Right atrium auricular region (tissue), 2 donors: ENCODE measurements around the gene SNX9. TPM values are rescaled to one million over a fixed set of nuclear protein-coding genes. Genes with fewer than 3 reads are reported as not detected.
"Not testable (repeated sequence)": the region's sequence is repeated elsewhere in the genome, so short reads cannot be mapped to it uniquely, and the experiment has no call there.

Experiments
- DNase-seq: peaks from one replicate; pipeline ENCODE4 v3.0.0-alpha.2; 2019; ENCODE audit warnings: low spot score
- H3K27ac ChIP-seq, 2 donors: fragments of 200-600 bp; sonication (generic); 1 replicate in 1 of 2; 2 replicates in 1 of 2; pipeline ENCODE4 v1.5.1; 2016 to 2019
- H3K27me3 ChIP-seq, 2 donors: fragments of 200-600 bp; sonication (generic); one replicate each; pipeline versions ENCODE4 v1.5.1 to v1.6.0; 2017 to 2019
- H3K36me3 ChIP-seq: fragments of 200-600 bp; sonication (generic); one replicate; pipeline ENCODE4 v1.5.1; 2016
- H3K4me1 ChIP-seq, 2 donors: fragments of 200-600 bp; sonication (generic); one replicate each; pipeline versions ENCODE4 v1.5.1 to v1.6.0; 2017 to 2019
- H3K4me3 ChIP-seq, 2 donors: fragments of 200-600 bp; sonication (generic); 1 replicate in 1 of 2; 2 replicates in 1 of 2; pipeline ENCODE4 v1.5.1; 2017 to 2019; ENCODE audit warnings: mild to moderate bottlenecking in 1 of 2, moderate library complexity in 1 of 2
- H3K9me3 ChIP-seq, 2 donors: fragments of 200-600 bp; sonication (generic); one replicate each; pipeline ENCODE4 v1.5.1; 2019
- total RNA-seq, 2 donors: library from RNA; depleted of rRNA; stranded (reverse); fragments of >200 nt; gene quantifications; one replicate each; pipeline ENCODE4 v1.1.0, GENCODE V29; 2016
- TF ChIP-seq, protein P1 (sequence below), 2 donors: fragments of 200-600 bp; sonication (generic); IDR thresholded peaks; one replicate each; pipeline ENCODE4 v1.5.1; 2019; ENCODE audit warnings: antibody characterized with exemption in 2 of 2

Gene SNX9
- total RNA-seq, 2 donors from 2014 or later: 26.6 to 39.4 TPM

DNA sequence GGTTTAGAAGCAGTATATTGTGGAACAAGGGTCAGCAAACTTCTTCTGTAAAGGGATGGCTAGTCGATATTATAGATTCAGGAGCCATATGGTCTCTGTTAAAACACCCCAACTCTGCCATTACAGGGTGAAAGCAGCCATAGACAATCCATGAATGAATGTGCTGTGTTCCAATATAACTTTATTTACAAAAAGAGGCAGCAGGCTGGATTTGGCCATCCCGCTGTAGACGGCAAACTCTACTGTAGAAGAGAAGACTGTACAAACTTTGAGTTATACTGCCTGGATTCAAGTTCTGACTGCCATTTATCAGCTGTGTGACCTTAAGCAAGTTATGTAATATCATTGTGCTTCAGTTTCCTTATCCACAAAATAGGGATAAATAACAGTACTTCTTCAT lies 33.7 kb upstream of the SNX9 start:
- H3K27me3 ChIP-seq: no peaks in the 10 kb centered on the region
- H3K4me1 ChIP-seq: peaks cover 0 to 6% of the 10 kb centered on the region in 2 donors
- TF ChIP-seq, protein P1, sequence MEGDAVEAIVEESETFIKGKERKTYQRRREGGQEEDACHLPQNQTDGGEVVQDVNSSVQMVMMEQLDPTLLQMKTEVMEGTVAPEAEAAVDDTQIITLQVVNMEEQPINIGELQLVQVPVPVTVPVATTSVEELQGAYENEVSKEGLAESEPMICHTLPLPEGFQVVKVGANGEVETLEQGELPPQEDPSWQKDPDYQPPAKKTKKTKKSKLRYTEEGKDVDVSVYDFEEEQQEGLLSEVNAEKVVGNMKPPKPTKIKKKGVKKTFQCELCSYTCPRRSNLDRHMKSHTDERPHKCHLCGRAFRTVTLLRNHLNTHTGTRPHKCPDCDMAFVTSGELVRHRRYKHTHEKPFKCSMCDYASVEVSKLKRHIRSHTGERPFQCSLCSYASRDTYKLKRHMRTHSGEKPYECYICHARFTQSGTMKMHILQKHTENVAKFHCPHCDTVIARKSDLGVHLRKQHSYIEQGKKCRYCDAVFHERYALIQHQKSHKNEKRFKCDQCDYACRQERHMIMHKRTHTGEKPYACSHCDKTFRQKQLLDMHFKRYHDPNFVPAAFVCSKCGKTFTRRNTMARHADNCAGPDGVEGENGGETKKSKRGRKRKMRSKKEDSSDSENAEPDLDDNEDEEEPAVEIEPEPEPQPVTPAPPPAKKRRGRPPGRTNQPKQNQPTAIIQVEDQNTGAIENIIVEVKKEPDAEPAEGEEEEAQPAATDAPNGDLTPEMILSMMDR (IDR thresholded peaks at IDR 0.05): no peak
- H3K4me3 ChIP-seq: no peak overlapping the region
- H3K36me3 ChIP-seq: no peaks in the 10 kb centered on the region
- DNase-seq: no peak
- H3K9me3 ChIP-seq: no peaks in the 10 kb centered on the region
- H3K27ac ChIP-seq: no peak overlapping the region

DNA sequence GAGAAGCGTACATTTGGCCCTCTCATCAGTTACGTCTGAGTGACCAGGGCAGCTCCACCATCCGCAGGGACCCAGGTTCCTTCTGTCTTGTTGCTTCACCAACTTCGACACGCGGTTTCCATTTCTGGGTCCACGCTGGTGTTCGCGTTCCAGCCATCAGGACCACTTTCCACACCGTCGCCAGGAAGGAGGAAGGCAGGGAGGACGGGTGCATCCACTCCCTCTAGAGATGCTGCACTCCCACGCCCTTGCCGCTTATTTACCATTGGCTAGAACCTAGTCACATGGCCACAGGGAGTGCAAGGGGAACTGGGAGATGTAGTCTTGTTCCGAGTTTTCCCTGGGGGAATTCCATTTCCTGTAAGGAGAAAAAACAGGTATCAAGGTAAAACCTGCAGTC lies 33.2 kb upstream of the SNX9 start:
- H3K4me3 ChIP-seq: no peak overlapping the region
- H3K27ac ChIP-seq: no peak overlapping the region
- no peaks in the 10 kb centered on the region for H3K9me3 ChIP-seq
- no peak for DNase-seq
- H3K27me3 ChIP-seq: no peaks in the 10 kb centered on the region
- TF ChIP-seq, protein P1 (IDR thresholded peaks at IDR 0.05): no peak
- peaks cover 0 to 6% of the 10 kb centered on the region in 2 donors for H3K4me1 ChIP-seq
- H3K36me3 ChIP-seq: no peaks in the 10 kb centered on the region

DNA sequence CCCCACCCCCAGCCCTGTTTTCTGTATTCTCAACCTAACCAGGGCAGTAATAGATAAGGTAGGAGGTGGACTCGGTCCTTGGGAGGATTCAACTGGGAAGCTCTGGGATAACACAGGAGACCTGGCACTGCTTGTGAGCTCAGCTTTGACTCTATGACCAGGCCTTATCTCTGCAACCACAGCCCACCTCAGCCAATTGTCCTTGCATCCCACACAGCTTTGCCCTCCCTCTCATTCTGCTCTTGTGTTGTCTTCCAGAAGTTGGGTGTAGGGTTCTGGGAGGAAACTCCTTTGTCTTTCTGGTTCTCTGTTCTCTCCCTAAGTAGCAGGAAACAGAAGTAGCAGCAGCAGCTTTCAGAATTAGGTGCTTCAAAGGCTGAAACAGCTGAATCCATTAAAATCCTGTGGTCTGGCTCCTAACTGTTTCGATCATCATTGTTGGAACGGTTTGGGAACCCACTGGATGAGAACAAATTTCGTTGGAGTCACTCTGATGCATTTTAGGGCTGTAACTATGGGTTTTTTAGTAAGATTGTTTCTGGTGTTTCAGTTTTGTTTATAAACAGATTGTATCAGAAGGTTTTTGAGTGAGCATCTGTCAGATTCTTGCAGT lies 32.4 kb upstream of the SNX9 start:
- Histone ChIP-seq H3K36me3 (no peaks in the 10 kb centered on the region), H3K27ac (no peak overlapping the region), H3K4me1 (peaks cover 0 to 6% of the 10 kb centered on the region in 2 donors), H3K4me3 (no peak overlapping the region), H3K9me3 (no peaks in the 10 kb centered on the region), H3K27me3 (no peaks in the 10 kb centered on the region)
- TF ChIP-seq, protein P1 (IDR thresholded peaks at IDR 0.05): no peak
- no peak for DNase-seq

DNA sequence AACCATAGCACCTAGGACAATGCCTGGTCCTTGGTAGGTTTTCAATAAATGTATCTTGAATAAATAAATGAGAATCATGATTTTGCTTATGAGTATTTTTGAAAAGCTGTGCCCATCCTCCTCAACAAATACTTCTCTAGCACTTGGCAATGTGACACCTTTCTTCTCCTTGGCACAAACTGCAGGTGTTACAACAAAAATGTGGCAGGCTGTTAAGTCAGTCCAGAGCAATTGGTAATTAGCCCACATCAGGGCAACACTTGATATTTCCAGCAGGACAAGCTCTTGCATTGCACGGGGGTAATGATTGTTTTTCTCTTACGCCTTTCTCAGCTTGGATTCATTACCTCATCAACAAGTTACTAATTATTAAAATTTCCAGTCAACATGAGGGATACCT lies 31.6 kb upstream of the SNX9 start:
- Histone ChIP-seq H3K4me3 (no peak overlapping the region), H3K27me3 (no peaks in the 10 kb centered on the region), H3K36me3 (no peaks in the 10 kb centered on the region), H3K27ac (no peak overlapping the region), H3K4me1 (peaks cover 0 to 11% of the 10 kb centered on the region in 2 donors), H3K9me3 (no peaks in the 10 kb centered on the region)
- TF ChIP-seq, protein P1 (IDR thresholded peaks at IDR 0.05): no peak
- no peak for DNase-seq

DNA sequence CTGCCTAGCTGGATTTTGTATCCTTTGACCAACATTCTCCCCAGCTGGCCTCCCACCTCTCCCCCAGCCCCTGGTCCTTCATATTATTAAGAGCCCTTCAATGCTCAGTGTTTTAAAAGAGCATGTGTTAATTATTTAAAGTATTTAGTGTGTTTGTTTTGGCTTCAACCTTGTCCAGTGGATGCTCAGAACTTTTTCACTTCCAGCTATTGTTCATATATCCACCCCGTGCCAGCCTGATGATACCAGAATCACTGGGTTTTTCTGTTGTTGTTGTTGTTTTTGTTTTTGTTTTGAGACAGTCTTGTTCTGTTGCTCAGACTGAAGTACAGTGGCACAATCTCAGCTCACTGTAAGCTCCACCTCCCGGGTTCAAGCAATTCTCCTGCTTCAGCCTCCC lies 30.4 kb upstream of the SNX9 start:
- H3K27ac ChIP-seq: no peak overlapping the region
- no peaks in the 10 kb centered on the region for H3K36me3 ChIP-seq
- no peak for DNase-seq
- peaks cover 0 to 11% of the 10 kb centered on the region in 2 donors for H3K4me1 ChIP-seq
- H3K4me3 ChIP-seq: no peak overlapping the region
- TF ChIP-seq, protein P1 (IDR thresholded peaks at IDR 0.05): no peak
- no peaks in the 10 kb centered on the region for H3K9me3 ChIP-seq
- no peaks in the 10 kb centered on the region for H3K27me3 ChIP-seq

DNA sequence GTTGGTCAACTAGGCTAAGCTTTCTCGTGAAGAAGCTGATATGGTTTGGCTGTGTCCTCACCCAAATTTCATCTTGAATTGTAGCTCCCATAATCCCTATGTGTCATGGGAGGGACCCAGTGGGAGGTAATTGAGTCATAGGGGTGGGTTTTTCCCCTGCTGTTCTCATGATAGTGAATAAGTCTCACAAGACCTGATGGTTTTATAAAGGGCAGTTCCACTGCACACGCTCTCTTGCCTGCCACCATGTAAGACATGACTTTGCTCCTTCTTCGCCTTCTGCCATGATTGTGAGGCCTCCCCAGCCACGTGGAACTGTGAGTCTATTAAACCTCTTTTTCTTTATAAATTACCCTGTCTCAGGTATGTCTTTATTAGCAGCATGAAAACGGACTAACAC lies 29.0 kb upstream of the SNX9 start:
- not testable (repeated sequence) for H3K9me3 ChIP-seq, DNase-seq, H3K27ac ChIP-seq, H3K27me3 ChIP-seq, H3K4me3 ChIP-seq, H3K36me3 ChIP-seq
- H3K4me1 ChIP-seq: peaks cover 0 to 11% of the 10 kb centered on the region in 2 donors
